Sigmoid colon (tissue), 4 donors: Measurements from ENCODE around the gene GPR68.

ENCODE experiments used
- POLR2AphosphoS5 ChIP-seq, 4 donors: sonication (generic); formaldehyde crosslinking; IDR thresholded peaks; one replicate each; pipeline ENCODE4 v1.6.1; 2017; ENCODE audit warnings: antibody characterized with exemption in 4 of 4
- TF ChIP-seq, protein P1 (sequence below), 4 experiments: fragments of 450-650 bp in 3 of 4; fragments of 200-600 bp in 1 of 4; IDR thresholded peaks; one replicate each; pipeline ENCODE4 v1.5.1; 2016 to 2019; ENCODE audit warnings: antibody characterized with exemption in 4 of 4, mild to moderate bottlenecking in 3 of 4, moderate library complexity in 2 of 4

DNA sequence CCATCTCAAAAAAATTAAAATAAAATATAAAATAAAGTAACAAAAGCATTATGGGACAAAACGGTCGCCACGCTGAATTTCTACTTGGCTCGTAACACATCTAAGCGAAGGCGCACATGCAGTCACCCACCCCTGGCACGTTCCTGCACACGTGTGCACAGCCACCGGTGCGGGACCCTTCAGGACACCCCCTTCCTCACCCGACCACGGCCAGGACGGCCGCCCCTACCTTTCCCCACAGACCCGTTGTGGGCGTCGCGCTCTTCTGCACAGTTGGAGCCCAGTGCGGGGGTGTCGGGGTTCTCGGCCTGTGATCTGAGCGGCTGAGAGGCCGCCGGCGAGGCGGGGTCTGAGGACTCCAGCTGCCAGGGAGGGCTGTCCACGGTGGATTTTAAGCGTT is 44.4 kb upstream of the GPR68 start:
- TF ChIP-seq, protein P1, sequence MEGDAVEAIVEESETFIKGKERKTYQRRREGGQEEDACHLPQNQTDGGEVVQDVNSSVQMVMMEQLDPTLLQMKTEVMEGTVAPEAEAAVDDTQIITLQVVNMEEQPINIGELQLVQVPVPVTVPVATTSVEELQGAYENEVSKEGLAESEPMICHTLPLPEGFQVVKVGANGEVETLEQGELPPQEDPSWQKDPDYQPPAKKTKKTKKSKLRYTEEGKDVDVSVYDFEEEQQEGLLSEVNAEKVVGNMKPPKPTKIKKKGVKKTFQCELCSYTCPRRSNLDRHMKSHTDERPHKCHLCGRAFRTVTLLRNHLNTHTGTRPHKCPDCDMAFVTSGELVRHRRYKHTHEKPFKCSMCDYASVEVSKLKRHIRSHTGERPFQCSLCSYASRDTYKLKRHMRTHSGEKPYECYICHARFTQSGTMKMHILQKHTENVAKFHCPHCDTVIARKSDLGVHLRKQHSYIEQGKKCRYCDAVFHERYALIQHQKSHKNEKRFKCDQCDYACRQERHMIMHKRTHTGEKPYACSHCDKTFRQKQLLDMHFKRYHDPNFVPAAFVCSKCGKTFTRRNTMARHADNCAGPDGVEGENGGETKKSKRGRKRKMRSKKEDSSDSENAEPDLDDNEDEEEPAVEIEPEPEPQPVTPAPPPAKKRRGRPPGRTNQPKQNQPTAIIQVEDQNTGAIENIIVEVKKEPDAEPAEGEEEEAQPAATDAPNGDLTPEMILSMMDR (IDR thresholded peaks at IDR 0.05), result no peak
- no peak for TF ChIP-seq POLR2AphosphoS5 (IDR thresholded peaks at IDR 0.05)
